ENCODE results near the gene PRSS50. TPM values are rescaled to one million over a fixed set of nuclear protein-coding genes. Genes with fewer than 3 reads are reported as not detected.

PRSS50 gene
- total RNA-seq, 1 experiment from 2014 or later, result not detected

DNA sequence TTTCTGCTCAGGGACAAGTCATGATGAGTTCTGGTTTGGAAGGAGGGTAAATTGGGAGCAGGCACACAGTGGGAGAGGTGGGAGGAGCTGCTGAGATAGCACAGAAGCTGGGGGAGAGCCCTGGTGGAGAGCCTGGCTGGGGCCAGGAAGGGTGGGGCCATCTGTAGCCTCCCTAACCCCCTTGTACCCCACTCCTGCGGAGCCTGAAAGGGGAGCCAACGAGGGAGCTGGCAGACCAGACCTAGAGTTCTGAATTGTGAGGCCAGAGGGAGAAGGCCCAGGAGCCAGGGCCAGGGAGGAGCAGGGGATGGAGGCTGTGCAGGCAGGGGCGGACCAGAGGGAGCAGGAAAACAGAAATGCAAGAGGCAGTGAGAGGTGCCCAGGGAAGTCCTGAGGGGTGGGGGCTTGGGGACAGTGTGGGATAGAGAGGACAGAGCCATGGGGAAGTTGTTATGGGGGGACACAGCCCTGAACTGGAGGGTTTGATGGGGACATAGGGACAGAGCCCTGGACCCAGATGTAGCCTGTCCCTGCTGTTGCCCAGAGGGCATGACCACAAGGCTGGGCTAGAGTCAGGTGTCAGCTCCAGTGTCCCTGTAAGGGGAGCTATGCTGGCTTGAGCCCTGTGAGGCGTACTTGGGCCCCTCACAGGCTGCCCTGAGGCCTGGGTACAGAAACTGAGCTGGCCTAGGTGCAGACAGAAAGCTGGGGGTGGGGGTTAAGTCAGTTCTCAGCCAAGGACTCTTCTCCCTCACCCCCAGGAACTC lies 15.2 kb downstream of the PRSS50 start:
- no peak for DNase-seq
- H3K9me3 Mint-ChIP-seq (ENCODE audit: low read depth, unreplicated experiment), result no peaks in the 10 kb centered on the region
- H3K27ac Mint-ChIP-seq (ENCODE audit: unreplicated experiment), result no peak overlapping the region
- peaks cover 15% of the 10 kb centered on the region for H3K27me3 Mint-ChIP-seq (ENCODE audit: unreplicated experiment)
- CTCF ChIA-PET, result interaction anchor here (0.5 to 1.6 kb wide), 3 partner anchors 9 to 118 kb away, joined by 3 read pairs; partner anchors contain the start of gene ALS2CL
- intact Hi-C loops (cut with micrococcal nuclease; ENCODE audit: unreplicated experiment), result no loop called here
- BruUV-seq (replicated peaks), result no TSS peak
- peaks cover 17% of the 10 kb centered on the region for H3K4me1 Mint-ChIP-seq (ENCODE audit: low read depth, unreplicated experiment)
- H3K4me3 Mint-ChIP-seq (ENCODE audit: low read depth, unreplicated experiment), result no peak overlapping the region
- no peak for TF ChIP-seq CTCF (IDR thresholded peaks at IDR 0.05; ENCODE audit: unreplicated experiment)
- H3K36me3 Mint-ChIP-seq (ENCODE audit: insufficient read depth, unreplicated experiment), result peaks cover 5% of the 10 kb centered on the region

- H3K4me3 Mint-ChIP-seq (ENCODE audit: low read depth, unreplicated experiment), result no peak within 1 kb of the TSS
- BruUV-seq (replicated peaks), result no TSS peak
- CTCF ChIA-PET, result interaction anchor here (0.7 to 1.0 kb wide), 2 partner anchors 27 to 213 kb away, joined by 3 read pairs; no protein-coding TSS in a partner anchor
- intact Hi-C loops (cut with micrococcal nuclease; ENCODE audit: unreplicated experiment), result no loop called here
- no peak for TF ChIP-seq CTCF (IDR thresholded peaks at IDR 0.05; ENCODE audit: unreplicated experiment)
- peaks cover 4% of the 10 kb centered on the region for H3K36me3 Mint-ChIP-seq (ENCODE audit: insufficient read depth, unreplicated experiment)
- H3K4me1 Mint-ChIP-seq (ENCODE audit: low read depth, unreplicated experiment), result peaks cover 11% of the 10 kb centered on the region
- peaks cover 15% of the 10 kb centered on the region for H3K27me3 Mint-ChIP-seq (ENCODE audit: unreplicated experiment)
- no peak for DNase-seq
- no peak within 1 kb of the TSS for H3K27ac Mint-ChIP-seq (ENCODE audit: unreplicated experiment)
- H3K9me3 Mint-ChIP-seq (ENCODE audit: low read depth, unreplicated experiment), result no peaks in the 10 kb centered on the region
Measured at GRCh38 chr3:46701181-46701939, 16.3 kb downstream of the PRSS50 start, which contains the start of gene TMIE. TMIE (plus strand) TSS chr3:46701392; CDS start chr3:46701488, 96 bp downstream.

GRCh38 chr3:46700772-46701171 lies 16.9 kb downstream of the PRSS50 start:
- intact Hi-C loops (cut with micrococcal nuclease; ENCODE audit: unreplicated experiment), result no loop called here
- Mint-ChIP-seq H3K36me3 (ENCODE audit: insufficient read depth, unreplicated experiment) (no peaks in the 10 kb centered on the region), H3K27me3 (ENCODE audit: unreplicated experiment) (peaks cover 15% of the 10 kb centered on the region), H3K4me1 (ENCODE audit: low read depth, unreplicated experiment) (peaks cover 5% of the 10 kb centered on the region), H3K9me3 (ENCODE audit: low read depth, unreplicated experiment) (no peaks in the 10 kb centered on the region), H3K27ac (ENCODE audit: unreplicated experiment) (no peak overlapping the region), H3K4me3 (ENCODE audit: low read depth, unreplicated experiment) (no peak overlapping the region)
- DNase-seq, result no peak
- no TSS peak for BruUV-seq (replicated peaks)
- CTCF ChIA-PET, result interaction anchor here (0.7 kb wide), 1 partner anchor 212 kb away, joined by 3 read pairs; no protein-coding TSS in a partner anchor
- no peak for TF ChIP-seq CTCF (IDR thresholded peaks at IDR 0.05; ENCODE audit: unreplicated experiment)

- CTCF ChIA-PET, result no interaction called here
- no peak overlapping the region for H3K4me3 Mint-ChIP-seq (ENCODE audit: low read depth, unreplicated experiment)
- no peaks in the 10 kb centered on the region for H3K9me3 Mint-ChIP-seq (ENCODE audit: low read depth, unreplicated experiment)
- no peaks in the 10 kb centered on the region for H3K4me1 Mint-ChIP-seq (ENCODE audit: low read depth, unreplicated experiment)
- H3K36me3 Mint-ChIP-seq (ENCODE audit: insufficient read depth, unreplicated experiment), result peaks cover 1% of the 10 kb centered on the region
- intact Hi-C loops (cut with micrococcal nuclease; ENCODE audit: unreplicated experiment), result no loop called here
- H3K27me3 Mint-ChIP-seq (ENCODE audit: unreplicated experiment), result peaks cover 15% of the 10 kb centered on the region
- no TSS peak for BruUV-seq (replicated peaks)
- no peak for DNase-seq
- TF ChIP-seq CTCF (IDR thresholded peaks at IDR 0.05; ENCODE audit: unreplicated experiment), result no peak
- no peak overlapping the region for H3K27ac Mint-ChIP-seq (ENCODE audit: unreplicated experiment)
Measured at GRCh38 chr3:46699676-46700523, 17.8 kb downstream of the PRSS50 start.

Data from Calu3 (cell line).